HG03565 (cell line): ENCODE results near the gene PIAS1.
"Not testable (repeated sequence)": the region's sequence is repeated elsewhere in the genome, so short reads cannot be mapped to it uniquely, and the experiment has no call there.

Experiments
- ATAC-seq: cut with Tn5 transposase; IDR thresholded peaks from one replicate; pipeline ENCODE4 v1.9.1; 2021; ENCODE audit warnings: mild to moderate bottlenecking, moderate library complexity; ENCODE audit not compliant: unreplicated experiment

Gene PIAS1

GRCh38 chr15:68113751-68114150 is 59.6 kb downstream of the PIAS1 start:
- no peak for ATAC-seq

GRCh38 chr15:68114356-68114755 is 60.2 kb downstream of the PIAS1 start:
- ATAC-seq: no peak

- ATAC-seq: no peak
Observed at GRCh38 chr15:68114840-68115239, 60.7 kb downstream of the PIAS1 start.

DNA sequence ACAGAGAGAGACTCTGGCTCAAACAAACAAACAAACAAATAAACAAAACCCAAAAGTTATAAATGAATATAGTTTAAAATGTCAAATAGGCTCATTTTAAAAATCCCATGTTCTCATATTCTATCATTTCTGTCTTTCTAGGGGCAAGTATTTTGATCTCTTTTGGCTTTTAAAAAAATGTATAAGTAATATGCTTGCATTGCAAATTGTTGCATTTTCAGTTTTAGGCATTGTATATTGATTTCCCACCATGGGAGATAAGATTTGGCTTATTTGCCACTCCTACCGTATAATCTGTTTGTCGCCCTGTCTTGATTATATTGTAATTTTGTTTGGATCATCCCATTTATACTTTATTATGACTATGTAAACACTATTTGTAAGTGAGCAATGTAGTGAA is 70.6 kb downstream of the PIAS1 start:
- no peak for ATAC-seq

DNA sequence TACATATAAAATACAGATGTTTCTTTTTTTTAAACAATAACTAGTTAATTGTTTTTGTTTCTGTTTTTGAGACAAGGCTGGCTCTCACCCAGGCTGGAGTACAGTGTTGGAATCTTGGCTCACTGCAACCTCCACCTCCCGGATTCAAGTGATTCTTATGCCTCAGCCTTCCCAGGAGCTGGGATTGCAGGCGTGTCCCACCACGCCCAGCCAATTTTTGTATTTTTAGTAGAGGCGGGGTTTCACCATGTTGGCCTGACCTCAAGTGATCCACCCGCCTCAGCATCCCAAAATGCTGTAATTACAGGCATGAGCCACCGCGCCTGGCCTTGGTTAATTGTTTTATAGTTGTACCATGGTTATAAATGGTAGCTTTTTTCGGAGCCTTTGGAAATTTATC is 72.3 kb downstream of the PIAS1 start:
- no peak for ATAC-seq

- ATAC-seq: no peak
Observed at GRCh38 chr15:68129072-68129471, 75.0 kb downstream of the PIAS1 start.

DNA sequence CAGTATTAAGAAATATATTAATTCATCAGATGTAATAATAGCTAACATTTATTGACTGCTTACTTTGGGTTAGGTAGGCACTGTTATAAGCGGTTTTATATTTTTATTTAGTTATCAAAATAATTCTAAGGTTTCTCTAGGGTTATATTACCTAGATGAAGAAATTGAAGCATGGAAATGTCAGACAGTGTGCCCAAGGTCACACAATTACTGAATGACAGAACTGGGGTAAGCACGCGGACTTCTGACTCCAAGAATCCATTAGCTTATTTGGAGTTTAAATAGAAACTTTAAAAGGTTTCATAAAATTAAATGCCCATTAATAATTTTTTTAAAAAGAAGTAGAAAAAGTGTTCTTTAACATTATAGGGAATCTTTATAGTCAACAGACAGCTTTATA is 76.7 kb downstream of the PIAS1 start:
- no peak for ATAC-seq

GRCh38 chr15:68137096-68137495 is 83.0 kb downstream of the PIAS1 start:
- no peak for ATAC-seq

GRCh38 chr15:68143129-68143528 is 89.0 kb downstream of the PIAS1 start:
- no peak for ATAC-seq

DNA sequence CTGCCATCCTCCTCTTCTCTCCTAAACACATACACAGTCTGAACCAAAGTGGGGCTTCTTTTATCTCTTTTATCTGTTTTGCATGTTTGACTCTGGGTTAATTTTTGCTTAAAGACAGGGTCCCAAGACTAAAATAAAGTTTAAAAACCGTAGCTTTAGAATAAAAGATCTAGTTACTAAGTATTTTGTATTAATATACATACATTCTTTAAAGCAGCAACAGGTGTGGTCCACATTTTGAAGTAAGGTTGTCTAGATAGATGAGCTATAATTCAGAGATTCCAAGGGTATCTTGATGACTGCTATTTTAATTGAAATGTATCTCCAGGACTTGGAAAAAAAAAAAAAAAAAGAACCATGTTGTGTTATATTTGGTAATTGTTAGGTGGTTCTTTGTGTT is 89.7 kb downstream of the PIAS1 start:
- ATAC-seq: no peak

DNA sequence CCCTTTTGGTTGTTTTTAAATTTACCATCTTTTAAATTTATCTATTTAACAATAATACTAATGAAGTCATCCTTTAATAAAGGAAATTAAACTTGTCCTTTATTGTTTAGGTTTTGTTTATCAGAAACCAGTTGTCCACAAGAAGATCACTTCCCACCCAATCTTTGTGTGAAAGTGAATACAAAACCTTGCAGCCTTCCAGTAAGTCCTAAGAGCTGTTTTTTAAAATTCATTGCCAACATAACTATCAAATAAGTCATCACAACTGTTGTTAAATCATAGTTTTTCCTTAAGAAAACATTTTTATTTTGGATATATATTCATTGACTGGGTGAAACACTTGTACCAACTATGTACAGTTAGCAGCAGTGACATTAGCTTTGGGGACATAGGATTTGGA is 91.6 kb downstream of the PIAS1 start:
- ATAC-seq: no peak

DNA sequence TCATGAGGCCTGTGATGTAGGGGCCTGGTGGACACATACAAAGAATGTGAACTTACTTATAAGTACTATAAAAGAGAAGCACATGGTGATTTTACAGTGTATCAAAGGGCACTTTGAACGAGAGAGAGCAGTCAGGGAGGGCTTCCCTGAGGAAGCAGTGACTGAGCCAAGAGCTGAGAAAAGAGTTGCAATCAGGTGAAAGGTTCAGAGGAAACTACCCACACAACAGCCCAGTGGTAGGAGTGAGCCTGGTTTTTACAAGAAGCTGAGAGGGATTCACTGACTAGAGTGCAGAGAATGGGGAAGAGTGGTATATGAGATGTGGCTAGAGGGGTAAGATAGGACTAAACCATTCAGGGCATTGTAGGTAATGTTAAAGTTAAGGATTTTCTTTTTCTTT is 93.9 kb downstream of the PIAS1 start:
- no peak for ATAC-seq

DNA sequence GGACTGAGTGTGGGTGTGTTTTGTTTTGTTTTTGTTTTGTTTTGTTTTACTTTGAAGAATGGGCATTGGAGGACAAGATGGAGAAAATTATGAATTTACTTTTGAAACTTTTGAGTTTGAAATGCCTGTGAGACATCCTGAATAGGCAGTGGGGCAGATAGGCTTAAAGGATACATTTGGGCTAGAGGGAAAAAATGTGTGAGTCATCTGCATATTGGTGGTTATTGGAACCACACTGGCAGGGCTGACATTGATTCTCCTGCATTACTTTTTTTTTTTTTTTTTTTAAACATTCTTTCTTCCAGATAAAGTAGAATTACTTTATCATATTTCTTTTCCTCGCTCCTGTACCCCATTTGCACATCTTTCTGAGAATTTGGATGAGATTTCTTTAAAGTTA is 94.9 kb downstream of the PIAS1 start:
- no peak for ATAC-seq

DNA sequence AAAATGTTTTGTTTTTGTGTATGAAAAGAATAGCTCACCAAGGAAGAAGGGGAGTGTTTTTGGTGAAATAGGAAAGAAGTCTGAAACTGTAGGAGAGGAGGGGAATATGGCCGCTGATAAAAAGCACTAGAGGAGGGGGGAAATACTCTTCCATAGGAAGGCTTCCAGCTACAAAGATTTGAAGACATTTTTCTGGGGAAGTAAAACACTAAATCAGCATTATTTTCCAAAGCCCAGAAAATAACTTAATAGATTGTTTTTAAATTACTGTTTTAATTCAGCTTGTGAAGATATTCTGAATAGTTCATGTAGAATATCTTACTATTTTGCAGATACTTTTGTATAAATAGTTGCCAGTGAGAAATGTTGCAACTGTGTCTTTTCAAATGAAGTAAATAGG is 96.1 kb downstream of the PIAS1 start:
- no peak for ATAC-seq

- ATAC-seq: no peak
Observed at GRCh38 chr15:68151277-68151676, 97.2 kb downstream of the PIAS1 start.

- ATAC-seq: no peak
Observed at GRCh38 chr15:68152342-68152741, 98.2 kb downstream of the PIAS1 start.

DNA sequence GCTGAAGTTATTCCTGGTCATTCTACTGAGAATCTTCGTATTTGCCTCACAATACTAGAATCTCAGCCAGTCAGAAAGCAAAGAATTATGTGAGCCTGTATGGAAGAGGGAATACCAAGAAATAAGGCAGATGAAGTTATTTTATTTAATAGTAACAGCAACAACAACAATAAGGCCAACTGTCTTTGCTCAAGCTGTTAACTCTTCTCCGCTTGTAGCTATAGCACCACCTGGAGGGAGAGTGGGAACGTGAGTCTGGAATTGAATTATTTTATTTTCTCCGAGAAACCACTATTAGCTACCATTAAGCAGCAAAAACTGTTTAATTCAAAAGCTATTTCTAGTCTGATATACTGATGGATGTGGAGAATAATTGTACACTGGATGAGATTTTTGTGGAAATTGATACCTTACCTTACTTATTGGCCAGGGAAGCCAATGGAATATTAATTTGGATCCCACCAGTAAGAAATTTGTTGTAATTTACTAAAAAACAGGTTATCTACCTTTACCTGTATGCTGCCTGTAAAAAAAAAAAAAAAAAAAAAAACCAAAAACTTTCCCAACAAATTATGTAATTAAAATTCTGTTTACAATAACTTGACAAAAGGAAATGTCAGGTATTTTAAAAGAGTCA is 100.9 kb downstream of the PIAS1 start:
- ATAC-seq: no peak

GRCh38 chr15:68157074-68157473 is 103.0 kb downstream of the PIAS1 start:
- ATAC-seq: no peak

DNA sequence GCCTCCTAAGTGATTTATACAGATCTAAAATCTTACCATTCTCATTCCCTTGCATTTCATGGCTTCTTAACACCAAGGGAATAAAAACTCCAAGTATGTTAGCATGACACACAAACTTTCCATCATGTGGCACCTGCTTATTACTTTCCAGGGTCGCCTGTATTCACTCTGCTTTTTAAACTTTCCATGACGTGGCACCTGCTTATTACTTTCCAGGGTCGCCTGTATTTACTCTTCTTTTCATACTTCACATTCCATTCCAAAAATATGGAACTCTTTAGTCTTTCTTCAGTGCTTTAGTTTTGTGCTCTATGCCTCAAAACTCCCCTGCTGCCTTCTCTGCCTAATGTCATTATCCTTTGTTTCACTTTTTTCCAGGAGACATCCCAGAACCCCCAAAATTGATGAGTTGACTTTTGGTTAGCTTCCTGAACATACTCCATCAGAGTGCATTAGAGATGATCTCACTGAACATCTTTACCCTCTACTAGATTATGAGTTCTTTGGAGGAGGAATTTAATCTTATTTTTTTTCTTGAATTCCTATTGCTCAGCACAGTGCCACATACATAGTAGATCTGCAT is 104.0 kb downstream of the PIAS1 start:
- ATAC-seq: no peak

- ATAC-seq: no peak
Observed at GRCh38 chr15:68163191-68163590, 109.1 kb downstream of the PIAS1 start.

DNA sequence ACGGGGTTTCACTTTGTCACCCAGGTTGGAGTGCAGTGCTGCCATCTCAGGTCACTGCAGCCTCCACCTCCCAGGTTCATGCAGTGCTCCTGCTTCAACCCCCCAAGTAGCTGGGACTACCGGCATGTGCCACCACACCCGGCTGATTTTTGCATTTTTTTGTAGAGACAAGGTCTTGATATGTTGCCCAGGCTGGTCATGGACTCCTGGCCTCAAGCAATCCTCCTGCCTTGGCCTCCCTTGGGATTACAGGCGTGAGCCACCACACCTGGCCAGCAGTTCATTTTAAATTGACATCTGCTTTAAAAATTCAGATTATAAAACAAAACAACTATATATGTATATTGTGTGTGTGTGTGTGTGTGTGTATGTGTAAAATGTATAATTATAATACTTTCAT is 112.7 kb downstream of the PIAS1 start:
- no peak for ATAC-seq

DNA sequence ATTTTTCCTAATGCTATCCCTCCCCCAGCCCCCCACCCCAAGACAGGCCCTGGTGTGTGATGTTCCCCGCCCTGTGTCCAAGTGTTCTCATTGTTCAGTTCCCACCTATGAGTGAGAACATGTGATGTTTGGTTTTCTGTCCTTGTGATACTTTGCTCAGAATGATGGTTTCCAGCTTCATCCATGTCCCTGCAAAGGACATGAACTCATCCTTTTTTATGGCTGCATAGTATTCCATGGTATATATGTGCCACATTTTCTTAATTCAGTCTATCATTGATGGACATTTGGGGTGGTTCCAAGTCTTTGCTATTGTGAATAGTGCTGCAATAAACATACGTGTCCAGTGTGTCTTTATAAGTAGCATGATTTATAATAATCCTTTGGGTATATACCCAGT is 117.9 kb downstream of the PIAS1 start:
- not testable (repeated sequence) for ATAC-seq

DNA sequence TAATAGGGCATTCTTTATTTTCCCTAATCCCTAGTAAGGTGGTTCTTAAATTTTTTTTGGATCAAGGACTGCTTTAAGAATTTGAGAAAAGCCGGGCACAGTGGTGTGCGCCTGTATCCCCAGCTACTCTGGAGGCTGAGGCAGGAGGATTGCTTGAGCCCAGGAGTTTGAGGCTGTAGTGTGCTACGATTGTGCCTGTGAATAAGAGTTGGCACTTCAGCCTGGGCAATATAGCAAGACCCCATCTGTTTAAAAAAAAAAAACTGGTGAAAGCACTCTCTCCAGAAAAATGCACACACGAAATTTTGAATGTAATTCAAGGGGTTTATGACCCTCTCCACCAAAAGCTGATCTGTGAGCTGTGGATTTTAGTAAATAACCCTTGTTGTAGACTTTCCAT is 119.0 kb downstream of the PIAS1 start:
- no peak for ATAC-seq
